Measurements from ENCODE around the gene PPM1L.
A peak's percentile ranks its signal among the peaks of the same experiment; 100 is the strongest.

PPM1L gene

DNA sequence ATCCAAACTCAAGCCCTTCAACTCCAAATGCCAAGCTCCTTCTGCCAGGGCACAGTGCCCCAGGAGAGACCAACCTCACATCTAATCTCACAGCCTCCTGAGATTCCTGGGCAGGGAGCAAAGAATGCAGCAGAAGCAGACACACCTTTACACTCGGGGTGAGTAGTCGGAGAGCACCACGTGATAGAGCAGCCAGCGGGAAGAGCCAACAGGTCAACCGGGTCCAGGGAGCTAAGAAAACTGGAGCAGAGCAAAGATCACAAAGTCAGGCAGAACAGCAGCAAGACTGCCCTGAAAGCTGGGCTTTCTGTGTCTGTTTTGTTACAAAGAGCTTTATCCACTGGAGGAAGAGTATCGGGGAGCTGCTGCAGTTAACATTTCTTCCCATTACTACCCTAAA, 345.0 kb downstream of the PPM1L start:
- Histone ChIP-seq H3K18ac (ENCODE audit: low read depth in 1 of 2, low read length in 2 of 2) (no peak overlapping the region), H3K79me1 (replicated peaks; ENCODE audit: low read length, poor library complexity, severe bottlenecking) (no peaks in the 10 kb centered on the region), H2BK5ac (ENCODE audit: low read depth, low read length, poor library complexity, severe bottlenecking) (no peak overlapping the region), H4K8ac (ENCODE audit: low read length) (no peak overlapping the region), H3K4me1 (ENCODE audit: control insufficient read depth, insufficient read depth, low read depth, low read length) (peaks cover 5% of the 10 kb centered on the region), H2BK120ac (ENCODE audit: low read depth, low read length) (no peak overlapping the region), H3K14ac (ENCODE audit: low read length in 2 of 2) (no peak overlapping the region), H2AFZ (ENCODE audit: low read depth, low read length) (no peak overlapping the region), H2BK15ac (ENCODE audit: low read depth, poor library complexity, severe bottlenecking) (no peak overlapping the region), H2BK12ac (ENCODE audit: low read length in 2 of 2) (no peak overlapping the region), H3K4ac (ENCODE audit: low read depth in 1 of 2, low read length in 2 of 2) (peak overlapping the region in 1 of 2 experiments; percentile 24), H3K27ac (ENCODE audit: low read length, poor library complexity, severe bottlenecking) (no peak overlapping the region), H3K23ac (ENCODE audit: low read length in 2 of 2) (no peak overlapping the region), H3K9me3 (ENCODE audit: control insufficient read depth, low read length) (no peaks in the 10 kb centered on the region), H3K4me3 (ENCODE audit: insufficient read depth in 1 of 2, low read depth in 1 of 2, low read length in 2 of 2) (no peak overlapping the region), H3K27me3 (ENCODE audit: control insufficient read depth in 1 of 2, insufficient read depth in 1 of 2, low read length in 2 of 2) (no peaks in the 10 kb centered on the region), H3K4me2 (ENCODE audit: low read length, poor library complexity, severe bottlenecking) (no peak overlapping the region), H3K9ac (ENCODE audit: low read length) (no peak overlapping the region), H3K36me3 (ENCODE audit: control insufficient read depth in 1 of 2, insufficient read depth in 2 of 2, low read depth in 1 of 2, low read length in 2 of 2) (peaks cover 0 to 42% of the 10 kb centered on the region in 2 experiments), H4K91ac (ENCODE audit: low read length) (no peak overlapping the region), H2AK5ac (ENCODE audit: low read length, severe bottlenecking) (no peak overlapping the region)
- 98% methylated on average over 5 of the region's 6 CpGs for WGBS
- no peak for DNase-seq

DNA sequence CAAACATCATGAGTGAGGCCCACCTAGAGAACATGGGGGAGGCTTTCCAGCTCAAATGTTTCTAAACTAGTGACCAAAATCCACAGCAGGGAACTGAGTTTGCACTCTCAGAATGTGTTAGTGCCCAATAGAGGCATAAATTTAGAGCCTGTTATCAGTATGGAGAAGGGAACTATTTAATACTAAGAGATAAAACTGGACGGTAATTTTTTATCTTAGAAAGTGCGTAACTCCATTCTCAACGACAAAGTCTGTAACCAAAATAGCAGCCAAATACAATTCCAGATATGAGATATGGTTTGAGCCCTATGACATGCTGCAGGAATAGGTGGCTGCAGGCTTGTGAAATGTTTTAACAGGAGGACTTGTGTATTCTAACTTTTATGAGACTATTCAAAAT, 345.6 kb downstream of the PPM1L start:
- Histone ChIP-seq H2BK5ac (ENCODE audit: low read depth, low read length, poor library complexity, severe bottlenecking) (no peak overlapping the region), H3K4me2 (ENCODE audit: low read length, poor library complexity, severe bottlenecking) (no peak overlapping the region), H3K27me3 (ENCODE audit: control insufficient read depth in 1 of 2, insufficient read depth in 1 of 2, low read length in 2 of 2) (no peaks in the 10 kb centered on the region), H3K14ac (ENCODE audit: low read length in 2 of 2) (no peak overlapping the region), H3K18ac (ENCODE audit: low read depth in 1 of 2, low read length in 2 of 2) (no peak overlapping the region), H2BK12ac (ENCODE audit: low read length in 2 of 2) (no peak overlapping the region), H3K4me3 (ENCODE audit: insufficient read depth in 1 of 2, low read depth in 1 of 2, low read length in 2 of 2) (no peak overlapping the region), H4K8ac (ENCODE audit: low read length) (no peak overlapping the region), H2BK15ac (ENCODE audit: low read depth, poor library complexity, severe bottlenecking) (no peak overlapping the region), H3K27ac (ENCODE audit: low read length, poor library complexity, severe bottlenecking) (no peak overlapping the region), H3K9ac (ENCODE audit: low read length) (no peak overlapping the region), H3K9me3 (ENCODE audit: control insufficient read depth, low read length) (no peaks in the 10 kb centered on the region), H3K4ac (ENCODE audit: low read depth in 1 of 2, low read length in 2 of 2) (no peak overlapping the region), H3K79me1 (replicated peaks; ENCODE audit: low read length, poor library complexity, severe bottlenecking) (no peaks in the 10 kb centered on the region), H2AK5ac (ENCODE audit: low read length, severe bottlenecking) (no peak overlapping the region), H3K4me1 (ENCODE audit: control insufficient read depth, insufficient read depth, low read depth, low read length) (peaks cover 5% of the 10 kb centered on the region), H4K91ac (ENCODE audit: low read length) (no peak overlapping the region), H2AFZ (ENCODE audit: low read depth, low read length) (no peak overlapping the region), H3K23ac (ENCODE audit: low read length in 2 of 2) (no peak overlapping the region), H2BK120ac (ENCODE audit: low read depth, low read length) (no peak overlapping the region), H3K36me3 (ENCODE audit: control insufficient read depth in 1 of 2, insufficient read depth in 2 of 2, low read depth in 1 of 2, low read length in 2 of 2) (peaks cover 0 to 42% of the 10 kb centered on the region in 2 experiments)
- no peak for DNase-seq
- 100% methylated on average over 1 of the region's 3 CpGs for WGBS

DNA sequence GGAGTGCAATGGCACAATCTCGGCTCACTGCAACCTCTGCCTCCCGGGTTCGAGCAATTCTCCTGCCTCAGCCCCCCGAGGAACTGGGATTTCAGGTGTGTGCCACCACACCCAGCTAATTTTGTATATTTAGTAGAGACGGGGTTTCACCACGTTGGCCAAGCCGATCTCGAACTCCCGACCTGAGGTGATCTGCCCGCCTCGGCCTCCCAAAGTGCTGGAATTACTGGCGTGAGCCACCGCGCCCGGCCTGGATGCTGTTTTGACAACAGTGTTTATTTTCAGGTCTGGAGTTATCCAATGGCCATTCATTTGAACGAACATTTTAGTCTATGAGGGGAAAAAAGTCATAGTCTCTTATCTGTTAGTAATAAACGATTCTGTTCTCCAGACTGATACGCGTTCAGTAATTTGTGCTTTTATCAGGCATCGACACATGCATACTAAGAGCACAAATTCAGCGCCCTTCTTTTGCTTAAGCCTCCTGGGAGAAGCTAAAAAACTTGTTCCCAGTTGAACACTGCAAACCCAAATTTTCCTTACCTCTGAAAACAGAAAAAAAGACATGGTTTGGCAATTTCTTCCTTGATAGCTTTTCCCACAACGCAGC, 347.9 kb downstream of the PPM1L start:
- peak overlapping the region; percentile 45 for H4K91ac ChIP-seq (ENCODE audit: low read length)
- H3K27me3 ChIP-seq (ENCODE audit: control insufficient read depth in 1 of 2, insufficient read depth in 1 of 2, low read length in 2 of 2), result no peaks in the 10 kb centered on the region
- H3K4me2 ChIP-seq (ENCODE audit: low read length, poor library complexity, severe bottlenecking), result peak overlapping the region; percentile 74
- no peak overlapping the region for H2BK12ac ChIP-seq (ENCODE audit: low read length in 2 of 2)
- no peak overlapping the region for H3K14ac ChIP-seq (ENCODE audit: low read length in 2 of 2)
- WGBS, result 97% methylated on average over 22 of the region's 22 CpGs
- H3K4me1 ChIP-seq (ENCODE audit: control insufficient read depth, insufficient read depth, low read depth, low read length), result peaks cover 5% of the 10 kb centered on the region
- peaks cover 0 to 36% of the 10 kb centered on the region in 2 experiments for H3K36me3 ChIP-seq (ENCODE audit: control insufficient read depth in 1 of 2, insufficient read depth in 2 of 2, low read depth in 1 of 2, low read length in 2 of 2)
- H3K4me3 ChIP-seq (ENCODE audit: insufficient read depth in 1 of 2, low read depth in 1 of 2, low read length in 2 of 2), result peak overlapping the region in 1 of 2 experiments; percentile 87
- H3K4ac ChIP-seq (ENCODE audit: low read depth in 1 of 2, low read length in 2 of 2), result no peak overlapping the region
- H2AK5ac ChIP-seq (ENCODE audit: low read length, severe bottlenecking), result no peak overlapping the region
- no peak overlapping the region for H3K27ac ChIP-seq (ENCODE audit: low read length, poor library complexity, severe bottlenecking)
- H4K8ac ChIP-seq (ENCODE audit: low read length), result no peak overlapping the region
- H3K18ac ChIP-seq (ENCODE audit: low read depth in 1 of 2, low read length in 2 of 2), result peak overlapping the region in 1 of 2 experiments; percentile 94
- no peak overlapping the region for H2BK5ac ChIP-seq (ENCODE audit: low read depth, low read length, poor library complexity, severe bottlenecking)
- H2AFZ ChIP-seq (ENCODE audit: low read depth, low read length), result no peak overlapping the region
- peak overlapping the region; percentile 89 for H3K9ac ChIP-seq (ENCODE audit: low read length)
- no peaks in the 10 kb centered on the region for H3K9me3 ChIP-seq (ENCODE audit: control insufficient read depth, low read length)
- peak overlapping the region in 1 of 2 experiments; percentile 62 for H3K23ac ChIP-seq (ENCODE audit: low read length in 2 of 2)
- H3K79me1 ChIP-seq (replicated peaks; ENCODE audit: low read length, poor library complexity, severe bottlenecking), result no peaks in the 10 kb centered on the region
- no peak overlapping the region for H2BK15ac ChIP-seq (ENCODE audit: low read depth, poor library complexity, severe bottlenecking)
- H2BK120ac ChIP-seq (ENCODE audit: low read depth, low read length), result no peak overlapping the region
- no peak for DNase-seq

DNA sequence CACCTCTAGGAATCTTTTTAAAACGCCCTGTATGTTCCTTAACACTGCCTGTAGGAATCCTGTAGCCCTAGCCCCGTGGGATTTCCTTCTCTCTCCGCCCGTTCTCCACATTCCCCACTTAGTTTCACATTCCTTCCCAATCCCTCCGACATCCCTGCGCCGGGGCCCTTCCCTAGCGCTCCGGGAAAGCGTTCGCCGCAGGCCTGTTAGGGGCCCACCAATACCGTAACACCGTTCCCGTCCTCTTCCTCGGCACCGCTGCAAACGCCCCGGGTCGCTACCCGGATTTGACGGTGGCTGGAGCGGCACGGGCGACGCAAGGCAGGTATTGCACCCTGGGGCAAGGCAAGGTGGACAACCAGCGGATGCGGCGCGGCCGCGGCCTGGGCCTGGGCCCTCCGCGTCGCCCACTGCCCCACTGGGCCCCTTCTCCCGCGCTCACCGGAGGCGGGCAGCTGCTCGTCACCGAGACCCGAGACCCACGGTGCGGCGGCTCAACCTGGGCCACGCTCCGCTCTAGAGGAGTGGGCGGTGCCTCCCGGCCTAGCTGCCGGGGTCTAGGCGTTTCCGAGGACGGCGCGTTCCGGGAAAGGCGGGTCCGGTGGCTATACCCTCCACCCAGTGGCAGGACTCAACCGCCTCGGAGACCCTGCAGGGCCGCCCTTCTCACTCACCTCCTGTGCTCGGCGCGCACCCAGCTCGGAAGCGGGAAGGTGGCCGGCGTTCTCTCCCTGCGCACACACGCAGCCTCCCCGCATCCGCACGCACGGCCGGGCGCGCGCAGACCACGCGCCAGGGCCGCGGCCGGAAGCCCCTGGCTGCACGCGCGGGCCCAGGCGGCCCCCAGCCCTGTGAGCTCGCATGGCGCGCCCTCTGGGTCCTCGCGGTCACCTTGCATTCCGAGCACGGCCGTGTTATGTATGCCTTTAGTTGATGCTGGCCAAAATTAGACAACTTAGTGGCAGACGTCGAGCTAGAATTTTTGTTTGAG, 348.8 kb downstream of the PPM1L start, which contains the start of gene B3GALNT1:
TSS of gene B3GALNT1 (minus strand) at position 789 of the 991 bp plus-strand sequence. CDS start 18,595 bp downstream, outside the sequence.
- DNase-seq, result peak; percentile 76
- H4K91ac ChIP-seq (ENCODE audit: low read length), result peak within 1 kb of the TSS; percentile 97
- peak within 1 kb of the TSS in 1 of 2 experiments; percentile 68 for H3K14ac ChIP-seq (ENCODE audit: low read length in 2 of 2)
- H3K27me3 ChIP-seq (ENCODE audit: control insufficient read depth in 1 of 2, insufficient read depth in 1 of 2, low read length in 2 of 2), result no peaks in the 10 kb centered on the region
- peak within 1 kb of the TSS; percentile 25 to 62 for H3K23ac ChIP-seq (ENCODE audit: low read length in 2 of 2)
- peaks cover 5% of the 10 kb centered on the region for H3K4me1 ChIP-seq (ENCODE audit: control insufficient read depth, insufficient read depth, low read depth, low read length)
- no peak within 1 kb of the TSS for H2AK5ac ChIP-seq (ENCODE audit: low read length, severe bottlenecking)
- peaks cover 0 to 29% of the 10 kb centered on the region in 2 experiments for H3K36me3 ChIP-seq (ENCODE audit: control insufficient read depth in 1 of 2, insufficient read depth in 2 of 2, low read depth in 1 of 2, low read length in 2 of 2)
- peak within 1 kb of the TSS; percentile 91 for H2BK120ac ChIP-seq (ENCODE audit: low read depth, low read length)
- WGBS, result 4% methylated on average over 97 of the region's 97 CpGs
- H4K8ac ChIP-seq (ENCODE audit: low read length), result peak within 1 kb of the TSS; percentile 100
- H3K18ac ChIP-seq (ENCODE audit: low read depth in 1 of 2, low read length in 2 of 2), result peak within 1 kb of the TSS; percentile 59 to 94
- H3K79me1 ChIP-seq (replicated peaks; ENCODE audit: low read length, poor library complexity, severe bottlenecking), result no peaks in the 10 kb centered on the region
- peak within 1 kb of the TSS; percentile 89 for H3K9ac ChIP-seq (ENCODE audit: low read length)
- peak within 1 kb of the TSS; percentile 97 for H2BK15ac ChIP-seq (ENCODE audit: low read depth, poor library complexity, severe bottlenecking)
- H2BK12ac ChIP-seq (ENCODE audit: low read length in 2 of 2), result peak within 1 kb of the TSS; percentile 50 to 67
- no peaks in the 10 kb centered on the region for H3K9me3 ChIP-seq (ENCODE audit: control insufficient read depth, low read length)
- no peak within 1 kb of the TSS for H2BK5ac ChIP-seq (ENCODE audit: low read depth, low read length, poor library complexity, severe bottlenecking)
- peak within 1 kb of the TSS; percentile 57 to 87 for H3K4me3 ChIP-seq (ENCODE audit: insufficient read depth in 1 of 2, low read depth in 1 of 2, low read length in 2 of 2)
- H3K4me2 ChIP-seq (ENCODE audit: low read length, poor library complexity, severe bottlenecking), result peak within 1 kb of the TSS; percentile 74
- H2AFZ ChIP-seq (ENCODE audit: low read depth, low read length), result peak within 1 kb of the TSS; percentile 46
- no peak within 1 kb of the TSS for H3K27ac ChIP-seq (ENCODE audit: low read length, poor library complexity, severe bottlenecking)
- peak within 1 kb of the TSS; percentile 56 to 100 for H3K4ac ChIP-seq (ENCODE audit: low read depth in 1 of 2, low read length in 2 of 2)

Measured in mesenchymal stem cell (in vitro differentiated cells and primary cell).